ENCODE results near the gene USPL1.

DNA sequence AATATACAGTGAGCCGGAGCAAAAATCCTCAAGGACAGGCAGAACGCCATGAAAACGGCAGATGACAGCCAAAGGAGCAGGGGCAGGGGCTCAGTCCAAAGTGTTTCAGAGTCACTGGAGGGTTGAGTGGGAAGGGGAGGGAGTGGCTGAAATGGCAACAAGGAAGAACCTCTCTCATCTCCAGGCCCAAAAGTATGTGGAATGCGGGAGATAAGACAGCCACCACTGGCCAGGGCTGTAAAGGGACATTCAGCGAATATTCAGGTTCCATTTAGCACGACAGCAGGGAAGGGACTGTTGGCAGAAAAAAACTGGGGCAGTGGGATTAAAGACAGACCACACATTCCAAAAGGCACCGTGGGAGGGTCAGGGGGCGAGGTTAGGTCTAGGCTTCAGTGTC, 48.4 kb downstream of the USPL1 start:
- TF ChIP-seq SUZ12 (IDR thresholded peaks at IDR 0.05; ENCODE audit: extremely low read depth, insufficient read depth, insufficient read length): no peak
- TF ChIP-seq YY1 (IDR thresholded peaks at IDR 0.05; ENCODE audit: insufficient read depth, insufficient read length): no peak
- TF ChIP-seq ZNF274 (IDR thresholded peaks at IDR 0.05; ENCODE audit: low read depth, low read length): no peak
